Measurements from ENCODE around the gene FAM221B.

GRCh38 chr9:35801328-35802128 is 27.0 kb downstream of the FAM221B start:
- no peak for TF ChIP-seq CTCF (IDR thresholded peaks at IDR 0.05)
- TF ChIP-seq POLR2AphosphoS5 (IDR thresholded peaks at IDR 0.05) = no peak
- no peak for TF ChIP-seq EP300 (IDR thresholded peaks at IDR 0.05)

Measured in sigmoid colon (tissue), 4 donors.